ENCODE data around the gene ETV5. TPM values are rescaled to one million over a fixed set of nuclear protein-coding genes. Genes with fewer than 3 reads are reported as not detected.

ETV5 gene
- total RNA-seq, 1 donor from 2014 or later, result 0.89 TPM

- peaks cover 51% of the 10 kb centered on the region for H3K27me3 Mint-ChIP-seq
- TF ChIP-seq, protein P1, sequence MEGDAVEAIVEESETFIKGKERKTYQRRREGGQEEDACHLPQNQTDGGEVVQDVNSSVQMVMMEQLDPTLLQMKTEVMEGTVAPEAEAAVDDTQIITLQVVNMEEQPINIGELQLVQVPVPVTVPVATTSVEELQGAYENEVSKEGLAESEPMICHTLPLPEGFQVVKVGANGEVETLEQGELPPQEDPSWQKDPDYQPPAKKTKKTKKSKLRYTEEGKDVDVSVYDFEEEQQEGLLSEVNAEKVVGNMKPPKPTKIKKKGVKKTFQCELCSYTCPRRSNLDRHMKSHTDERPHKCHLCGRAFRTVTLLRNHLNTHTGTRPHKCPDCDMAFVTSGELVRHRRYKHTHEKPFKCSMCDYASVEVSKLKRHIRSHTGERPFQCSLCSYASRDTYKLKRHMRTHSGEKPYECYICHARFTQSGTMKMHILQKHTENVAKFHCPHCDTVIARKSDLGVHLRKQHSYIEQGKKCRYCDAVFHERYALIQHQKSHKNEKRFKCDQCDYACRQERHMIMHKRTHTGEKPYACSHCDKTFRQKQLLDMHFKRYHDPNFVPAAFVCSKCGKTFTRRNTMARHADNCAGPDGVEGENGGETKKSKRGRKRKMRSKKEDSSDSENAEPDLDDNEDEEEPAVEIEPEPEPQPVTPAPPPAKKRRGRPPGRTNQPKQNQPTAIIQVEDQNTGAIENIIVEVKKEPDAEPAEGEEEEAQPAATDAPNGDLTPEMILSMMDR (IDR thresholded peaks at IDR 0.05), result no peak
- ATAC-seq (ENCODE audit: low read depth) (no peak), DNase-seq (no peak)
- H3K9me3 Mint-ChIP-seq, result no peaks in the 10 kb centered on the region
- no peaks in the 10 kb centered on the region for H3K4me1 Mint-ChIP-seq
- H3K36me3 Mint-ChIP-seq (ENCODE audit: low read depth), result no peaks in the 10 kb centered on the region
- POLR2A ChIA-PET, result interaction anchor here (0.6 kb wide), 1 partner anchor 228 kb away, joined by 4 read pairs; no protein-coding TSS in a partner anchor
- CTCF ChIA-PET, result no interaction called here
- H3K4me3 Mint-ChIP-seq, result no peak overlapping the region
- intact Hi-C loops (cut with micrococcal nuclease), result no loop called here
- no peak overlapping the region for H3K27ac Mint-ChIP-seq
Measured at GRCh38 chr3:186119499-186119898, 10.6 kb upstream of the ETV5 start.

DNA sequence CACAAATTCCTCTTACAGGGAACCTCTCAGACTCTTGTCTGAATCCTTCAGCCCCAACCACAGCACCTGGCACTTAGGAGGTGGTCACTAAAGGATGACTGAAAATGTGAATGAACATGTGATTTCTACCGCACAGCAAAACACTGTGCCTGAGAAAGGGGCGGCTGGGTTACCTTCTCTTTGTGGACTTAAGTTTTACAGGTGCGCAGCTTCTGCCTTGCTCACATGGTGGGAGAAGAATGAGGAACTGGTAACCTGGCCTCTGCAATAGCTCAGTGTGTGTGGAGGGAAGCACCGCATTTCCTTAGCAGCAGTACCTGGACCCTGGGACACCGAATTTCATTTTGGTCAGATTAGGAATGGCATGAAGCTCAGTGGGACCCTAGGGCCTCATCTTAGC, 9.8 kb upstream of the ETV5 start:
- Mint-ChIP-seq H3K4me3 (no peak overlapping the region), H3K27me3 (peaks cover 57% of the 10 kb centered on the region), H3K9me3 (no peaks in the 10 kb centered on the region), H3K27ac (no peak overlapping the region), H3K36me3 (ENCODE audit: low read depth) (no peaks in the 10 kb centered on the region), H3K4me1 (no peaks in the 10 kb centered on the region)
- intact Hi-C loops (cut with micrococcal nuclease), result no loop called here
- ChIA-PET POLR2A (interaction anchor here (0.6 kb wide), 1 partner anchor 480 kb away, joined by 4 read pairs; no protein-coding TSS in a partner anchor), CTCF (no interaction called here)
- DNase-seq (no peak), ATAC-seq (ENCODE audit: low read depth) (no peak)
- TF ChIP-seq, protein P1 (IDR thresholded peaks at IDR 0.05), result no peak

GRCh38 chr3:186117521-186118134, 8.7 kb upstream of the ETV5 start:
- DNase-seq (no peak), ATAC-seq (ENCODE audit: low read depth) (no peak)
- no peak overlapping the region for H3K27ac Mint-ChIP-seq
- TF ChIP-seq, protein P1 (IDR thresholded peaks at IDR 0.05), result no peak
- ChIA-PET CTCF (no interaction called here), POLR2A (no interaction called here)
- H3K9me3 Mint-ChIP-seq, result no peaks in the 10 kb centered on the region
- H3K4me3 Mint-ChIP-seq, result no peak overlapping the region
- peaks cover 61% of the 10 kb centered on the region for H3K27me3 Mint-ChIP-seq
- no peaks in the 10 kb centered on the region for H3K36me3 Mint-ChIP-seq (ENCODE audit: low read depth)
- no peaks in the 10 kb centered on the region for H3K4me1 Mint-ChIP-seq
- intact Hi-C loops (cut with micrococcal nuclease), result no loop called here

- Mint-ChIP-seq H3K27me3 (peaks cover 71% of the 10 kb centered on the region), H3K27ac (no peak overlapping the region), H3K36me3 (ENCODE audit: low read depth) (no peaks in the 10 kb centered on the region), H3K4me1 (peaks cover 10% of the 10 kb centered on the region), H3K4me3 (no peak overlapping the region), H3K9me3 (no peaks in the 10 kb centered on the region)
- ATAC-seq (ENCODE audit: low read depth) (no peak), DNase-seq (no peak)
- intact Hi-C loops (cut with micrococcal nuclease), result no loop called here
- POLR2A ChIA-PET, result no interaction called here
- CTCF ChIA-PET, result no interaction called here
- TF ChIP-seq, protein P1 (IDR thresholded peaks at IDR 0.05), result no peak
Measured at GRCh38 chr3:186115239-186115996, 6.5 kb upstream of the ETV5 start.
